Body of pancreas (tissue), 4 donors: ENCODE results near the gene PHC3. TPM values are rescaled to one million over a fixed set of nuclear protein-coding genes. Genes with fewer than 3 reads are reported as not detected.
A peak's percentile ranks its signal among the peaks of the same experiment; 100 is the strongest.

Experiments used
- ATAC-seq: fragments of 150-250 bp; one replicate; pipeline ENCODE4 v1.9.1; 2016
- DNase-seq, 4 donors: peaks; one replicate each; pipeline ENCODE4 v3.0.0-alpha.2; 2019
- H3K27ac ChIP-seq, 4 donors: fragments of 200-600 bp; sonication (generic); 1 replicate in 3 of 4; 2 replicates in 1 of 4; pipeline versions ENCODE4 v1.5.1 to v1.6.1; 2016 to 2019; ENCODE audit warnings: mild to moderate bottlenecking in 1 of 4, mixed read lengths in 1 of 4, moderate library complexity in 1 of 4
- H3K27me3 ChIP-seq, 2 donors: fragments of 200-600 bp; sonication (generic); one replicate each; pipeline ENCODE4 v1.6.0; 2016; ENCODE audit warnings: mild to moderate bottlenecking in 1 of 2
- H3K36me3 ChIP-seq, 2 donors: fragments of 200-600 bp; sonication (generic); replicated peaks in 1 of 2; 2 replicates each; pipeline ENCODE4 v1.5.1; 2016; ENCODE audit warnings: low read depth in 2 of 2; ENCODE audit not compliant: insufficient read depth in 1 of 2
- H3K4me1 ChIP-seq: fragments of 200-600 bp; sonication (generic); one replicate; pipeline ENCODE4 v1.6.0; 2016
- H3K4me3 ChIP-seq, 2 donors: fragments of 200-600 bp; sonication (generic); 1 replicate in 1 of 2; 2 replicates in 1 of 2; pipeline ENCODE4 v1.5.1; 2016 to 2019
- H3K9me3 ChIP-seq, 3 donors: fragments of 200-600 bp; sonication (generic); 1 replicate in 2 of 3; 2 replicates in 1 of 3; pipeline ENCODE4 v1.5.1; 2016
- CTCF ChIP-seq, 7 experiments: fragments of 450-650 bp in 4 of 7; fragments of 200-600 bp in 3 of 7; sonication (generic) in 3 of 7; IDR thresholded peaks; one replicate each; pipeline ENCODE4 v1.5.1; 2016 to 2019; ENCODE audit warnings: antibody characterized with exemption in 7 of 7
- POLR2A ChIP-seq, 3 donors: fragments of 450-650 bp; IDR thresholded peaks; one replicate each; pipeline ENCODE4 v1.6.1; 2016; ENCODE audit warnings: antibody characterized with exemption in 3 of 3, mild to moderate bottlenecking in 2 of 3
- WGBS, 2 donors: methylation state at CpG; one replicate each; pipeline ENCODE4 v1.1.5; 2017; 5-methylcytosine and 5-hydroxymethylcytosine counted together
- intact Hi-C: fragments of 100-400 bp; cut with DNase I; formaldehyde crosslinking; loops from one replicate; pipeline ENCODE4 v1.15.1; 2023
- total RNA-seq, 2 donors: library from RNA; depleted of rRNA; stranded (reverse); fragments of >200 nt; gene quantifications; one replicate each; pipeline ENCODE4 v1.1.0, GENCODE V29; 2016

Gene PHC3
- total RNA-seq, 2 donors from 2014 or later = 34.8 to 58.7 TPM

GRCh38 chr3:170154569-170155143 is 26.9 kb downstream of the PHC3 start:
- H3K36me3 ChIP-seq = no peaks in the 10 kb centered on the region
- no peak for DNase-seq
- H3K9me3 ChIP-seq = no peaks in the 10 kb centered on the region
- H3K27me3 ChIP-seq = no peaks in the 10 kb centered on the region
- WGBS, 2 donors = 45 to 55% methylated on average over 3 of the region's 3 CpGs
- H3K4me3 ChIP-seq = no peak overlapping the region
- peak overlapping the region in 1 of 4 donors; percentile 3 for H3K27ac ChIP-seq
- peaks cover 18% of the 10 kb centered on the region for H3K4me1 ChIP-seq
- ATAC-seq = no peak
- TF ChIP-seq CTCF (IDR thresholded peaks at IDR 0.05) = no peak
- no peak for TF ChIP-seq POLR2A (IDR thresholded peaks at IDR 0.05)
- intact Hi-C loops = no loop called here

- intact Hi-C loops = no loop called here
- Histone ChIP-seq H3K27me3 (no peaks in the 10 kb centered on the region), H3K9me3 (no peaks in the 10 kb centered on the region), H3K27ac (peak overlapping the region in 1 of 4 donors; percentile 3), H3K36me3 (no peaks in the 10 kb centered on the region), H3K4me3 (no peak overlapping the region), H3K4me1 (peaks cover 13% of the 10 kb centered on the region)
- 86 to 91% methylated on average over 3 of the region's 3 CpGs for WGBS, 2 donors
- ATAC-seq (no peak), DNase-seq (no peak)
- TF ChIP-seq POLR2A (IDR thresholded peaks at IDR 0.05) (no peak), CTCF (IDR thresholded peaks at IDR 0.05) (no peak)
Observed at GRCh38 chr3:170154084-170154483, 27.4 kb downstream of the PHC3 start.

- intact Hi-C loops = no loop called here
- no peak for DNase-seq
- peaks cover 13% of the 10 kb centered on the region for H3K4me1 ChIP-seq
- no peaks in the 10 kb centered on the region for H3K27me3 ChIP-seq
- no peaks in the 10 kb centered on the region for H3K36me3 ChIP-seq
- TF ChIP-seq POLR2A (IDR thresholded peaks at IDR 0.05) = no peak
- TF ChIP-seq CTCF (IDR thresholded peaks at IDR 0.05) = no peak
- no peak overlapping the region for H3K4me3 ChIP-seq
- 66 to 94% methylated on average over 2 of the region's 2 CpGs for WGBS, 2 donors
- H3K27ac ChIP-seq = no peak overlapping the region
- no peak for ATAC-seq
- no peaks in the 10 kb centered on the region for H3K9me3 ChIP-seq
Observed at GRCh38 chr3:170151536-170151935, 30.0 kb downstream of the PHC3 start.

- no peak for TF ChIP-seq CTCF (IDR thresholded peaks at IDR 0.05)
- TF ChIP-seq POLR2A (IDR thresholded peaks at IDR 0.05) = no peak
- ATAC-seq = peak; percentile 89
Observed at GRCh38 chr3:170149016-170149415, 32.5 kb downstream of the PHC3 start.

GRCh38 chr3:170145278-170145677 is 36.3 kb downstream of the PHC3 start:
- WGBS, 2 donors = 85 to 91% methylated on average over 4 of the region's 4 CpGs
- no peak for DNase-seq
- Histone ChIP-seq H3K36me3 (peaks cover 0 to 4% of the 10 kb centered on the region in 2 donors), H3K4me1 (no peaks in the 10 kb centered on the region), H3K27ac (no peak overlapping the region), H3K9me3 (no peaks in the 10 kb centered on the region), H3K27me3 (no peaks in the 10 kb centered on the region), H3K4me3 (no peak overlapping the region)
- ATAC-seq = no peak
- intact Hi-C loops = no loop called here
- TF ChIP-seq POLR2A (IDR thresholded peaks at IDR 0.05) (no peak), CTCF (IDR thresholded peaks at IDR 0.05) (no peak)

More at GRCh38 chr3:170149016-170149415, 32.5 kb downstream of the PHC3 start:
- intact Hi-C loops = no loop called here
- Histone ChIP-seq H3K27me3 (no peaks in the 10 kb centered on the region), H3K9me3 (no peaks in the 10 kb centered on the region), H3K4me1 (no peaks in the 10 kb centered on the region), H3K27ac (peak overlapping the region in 2 of 4 donors; percentile 36 to 50), H3K4me3 (no peak overlapping the region), H3K36me3 (peaks cover 0 to 4% of the 10 kb centered on the region in 2 donors)
- 46 to 60% methylated on average over 5 of the region's 5 CpGs for WGBS, 2 donors
- peak; percentile 30 to 67 (median 54) for DNase-seq
